ENCODE data around the gene PHF10.
A peak's percentile ranks its signal among the peaks of the same experiment; 100 is the strongest.
"Not testable (repeated sequence)": the region's sequence is repeated elsewhere in the genome, so short reads cannot be mapped to it uniquely, and the experiment has no call there.

The PHF10 gene

GRCh38 chr6:169722362-169723199 lies 1.7 kb downstream of the PHF10 start:
- DNase-seq = peak; percentile 6

GRCh38 chr6:169720207-169720855 lies 4.0 kb downstream of the PHF10 start:
- DNase-seq = no peak

GRCh38 chr6:169719117-169719516 lies 5.2 kb downstream of the PHF10 start:
- DNase-seq = no peak

GRCh38 chr6:169714595-169714994 lies 9.7 kb downstream of the PHF10 start:
- DNase-seq = no peak

DNA sequence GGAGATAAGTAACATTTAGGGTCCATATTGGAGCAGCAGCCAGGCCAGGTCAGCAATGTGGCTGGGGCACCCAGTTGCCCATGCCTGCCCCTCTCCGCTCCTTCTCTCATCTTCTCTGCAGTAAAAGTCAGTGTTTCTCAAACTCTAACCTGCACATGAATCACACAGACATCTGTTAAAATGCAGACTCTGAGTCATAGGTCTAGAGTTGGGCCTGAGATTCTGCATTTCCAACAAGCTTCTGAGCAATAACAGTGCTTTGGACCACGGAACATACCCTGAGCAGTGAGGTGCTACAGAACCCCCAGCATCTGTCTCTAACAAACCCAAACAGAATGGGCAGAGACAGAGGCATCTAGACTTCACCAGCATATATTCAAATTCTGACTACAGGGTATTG lies 10.1 kb downstream of the PHF10 start:
- no peak for DNase-seq

GRCh38 chr6:169710009-169710408 lies 14.3 kb downstream of the PHF10 start:
- no peak for DNase-seq

GRCh38 chr6:169709293-169709692 lies 15.0 kb downstream of the PHF10 start:
- DNase-seq = no peak

GRCh38 chr6:169707772-169708171 lies 16.5 kb downstream of the PHF10 start:
- DNase-seq = no peak

DNA sequence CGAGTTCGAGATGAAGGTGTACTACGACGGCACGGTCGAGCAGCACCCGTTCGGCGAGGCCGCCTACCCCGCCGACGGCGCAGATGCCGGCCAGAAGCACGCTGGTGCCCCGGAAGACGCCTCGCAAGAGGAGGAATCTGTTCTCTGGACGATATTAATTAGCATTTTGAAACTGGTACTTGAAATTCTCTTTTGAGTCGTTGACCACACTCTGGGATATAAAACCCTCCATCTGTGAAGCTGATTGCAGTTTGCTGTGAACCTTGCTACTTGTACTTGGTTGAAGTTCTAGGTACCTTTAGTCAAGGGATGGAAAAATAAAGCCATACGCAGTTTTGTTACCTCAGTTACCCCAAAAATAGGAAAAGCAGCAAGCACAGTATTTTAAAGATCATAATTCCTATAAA lies 21.5 kb downstream of the PHF10 start:
- no peak for DNase-seq

DNA sequence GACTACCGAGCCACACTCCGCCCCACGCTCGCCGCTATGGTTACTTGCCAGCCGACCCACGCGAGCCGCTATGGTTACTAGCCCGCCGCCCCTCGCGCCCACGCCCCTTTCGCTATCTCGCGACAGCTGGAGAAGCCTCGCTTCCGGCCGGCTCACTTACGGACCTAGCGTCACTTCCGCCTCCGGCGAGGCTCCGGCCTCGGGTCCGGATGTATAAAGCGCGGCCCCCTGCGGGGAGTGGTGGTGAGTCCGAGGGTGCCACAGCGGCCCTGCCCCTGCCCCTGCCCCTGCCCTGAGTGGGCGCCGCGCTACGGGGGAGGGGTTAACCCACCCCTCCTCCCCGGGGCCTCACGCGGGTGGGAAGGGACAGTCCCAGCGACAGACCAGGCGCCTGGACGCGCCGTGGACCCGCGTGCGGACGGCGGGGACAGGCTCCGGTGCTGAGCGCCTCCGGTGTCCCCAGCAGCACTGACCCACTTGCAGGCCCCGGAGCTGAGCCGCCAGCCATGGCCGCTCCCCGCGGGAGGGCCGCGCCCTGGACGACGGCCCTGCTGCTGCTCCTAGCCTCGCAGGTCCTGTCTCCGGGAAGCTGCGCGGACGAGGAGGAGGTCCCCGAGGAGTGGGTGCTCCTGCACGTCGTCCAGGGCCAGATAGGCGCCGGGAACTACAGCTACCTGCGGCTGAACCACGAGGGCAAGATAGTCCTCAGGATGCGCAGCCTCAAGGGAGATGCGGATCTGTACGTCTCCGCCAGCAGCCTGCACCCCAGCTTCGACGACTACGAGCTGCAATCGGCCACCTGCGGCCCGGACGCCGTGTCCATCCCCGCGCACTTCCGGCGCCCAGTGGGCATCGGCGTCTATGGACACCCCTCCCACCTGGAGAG lies 22.1 kb downstream of the PHF10 start, which contains the start of the genes C6orf120 and WDR27:
C6orf120 (plus strand) TSS at position 173 of the 886 bp plus-strand sequence; CDS start at position 507, 334 bp downstream.
WDR27 (minus strand) TSS at position 76 of the 886 bp plus-strand sequence. CDS start 13,024 bp downstream, outside the sequence.
- DNase-seq = peak; percentile 93

DNA sequence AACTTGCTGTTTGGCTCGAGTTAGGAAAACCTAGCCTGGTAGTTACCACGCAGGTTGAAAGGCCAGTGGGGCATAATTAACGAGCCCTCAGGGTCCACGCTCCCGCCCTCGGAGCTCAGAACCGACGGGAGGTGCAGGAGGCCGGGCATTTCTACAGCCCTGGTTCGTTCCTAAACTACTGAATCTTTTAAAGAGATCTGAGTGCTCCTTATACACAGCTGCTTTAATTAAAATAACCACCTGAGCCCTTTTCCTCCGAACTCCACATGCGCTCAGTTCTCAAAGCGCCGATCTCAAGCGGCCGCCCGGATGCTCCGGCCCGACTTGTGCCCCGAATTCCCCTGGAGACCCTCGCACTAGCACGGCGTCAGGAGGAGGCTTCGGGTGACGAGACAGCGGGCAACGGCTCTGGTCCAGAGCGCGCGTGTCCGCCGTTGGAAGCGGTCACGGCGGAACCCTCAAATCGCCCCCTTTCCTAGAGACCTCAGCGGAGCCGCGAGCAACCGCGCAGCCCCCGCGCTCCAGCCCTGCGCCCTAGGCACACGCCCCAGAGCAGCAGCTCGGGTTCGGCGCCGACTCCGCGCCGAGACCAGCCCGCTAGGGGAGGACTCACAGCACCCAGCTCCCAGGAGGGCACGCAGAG lies 22.9 kb downstream of the PHF10 start:
- DNase-seq = no peak

DNA sequence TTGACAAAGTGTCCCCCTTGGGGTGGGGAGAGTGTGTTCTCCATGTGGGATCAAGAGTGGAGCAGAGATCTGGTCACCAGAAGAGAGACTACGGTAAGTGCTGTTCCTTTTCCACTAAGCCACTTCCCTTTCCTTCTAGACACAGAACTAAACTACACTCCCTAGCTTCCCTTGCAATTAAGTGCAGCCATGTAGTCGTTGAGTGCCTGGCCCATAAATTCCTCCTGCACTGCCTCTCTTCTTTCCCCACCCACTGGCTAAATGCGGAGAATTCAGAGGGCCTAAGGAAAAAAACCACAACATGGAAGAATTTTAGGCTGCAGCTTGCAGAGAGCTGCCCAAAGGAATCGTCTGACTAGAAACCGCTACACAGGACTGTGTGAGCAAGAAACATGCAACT lies 24.0 kb downstream of the PHF10 start:
- no peak for DNase-seq

GRCh38 chr6:169697115-169697514 lies 27.2 kb downstream of the PHF10 start:
- not testable (repeated sequence) for DNase-seq

DNA sequence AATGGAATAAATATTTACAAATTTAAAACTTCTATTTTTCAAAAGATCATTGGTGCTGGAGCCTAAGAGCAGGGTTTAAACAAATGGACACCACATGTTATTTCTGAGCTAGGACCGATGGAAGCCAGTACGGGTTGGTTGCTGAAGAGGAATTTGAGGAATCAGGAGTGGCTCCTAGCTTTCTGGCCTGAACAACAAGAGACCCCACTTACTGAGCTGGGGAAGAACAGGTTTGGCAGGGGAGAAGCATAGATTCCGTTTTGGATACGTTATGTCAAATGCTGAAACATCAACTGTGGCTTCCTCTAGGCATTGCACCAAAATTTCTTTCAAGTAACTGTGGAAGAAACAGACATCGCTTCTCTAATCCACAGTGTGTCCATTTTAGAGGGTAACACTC lies 29.2 kb downstream of the PHF10 start:
- DNase-seq = no peak

- DNase-seq = no peak
These were observed 31.8 kb downstream of the PHF10 start for GRCh38 chr6:169692516-169692915.

DNA sequence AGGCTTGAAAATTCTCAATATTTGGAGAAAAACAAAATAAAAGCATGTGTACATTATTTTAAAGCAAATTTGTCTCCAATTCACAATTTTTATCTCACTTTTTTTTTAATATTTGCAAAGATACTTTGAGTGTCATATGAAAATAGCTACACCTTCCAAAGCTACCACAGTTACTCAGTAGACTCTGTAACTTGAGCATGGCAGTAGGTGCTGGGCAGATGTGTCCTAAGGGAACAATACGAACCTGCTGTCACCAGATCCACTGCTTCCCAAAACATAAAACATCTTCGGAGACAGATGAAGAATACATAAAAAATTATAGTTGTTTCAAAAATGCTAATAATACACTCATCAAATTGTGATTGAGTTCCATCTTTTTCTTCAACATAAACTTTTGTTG lies 33.0 kb downstream of the PHF10 start:
- DNase-seq = no peak

DNA sequence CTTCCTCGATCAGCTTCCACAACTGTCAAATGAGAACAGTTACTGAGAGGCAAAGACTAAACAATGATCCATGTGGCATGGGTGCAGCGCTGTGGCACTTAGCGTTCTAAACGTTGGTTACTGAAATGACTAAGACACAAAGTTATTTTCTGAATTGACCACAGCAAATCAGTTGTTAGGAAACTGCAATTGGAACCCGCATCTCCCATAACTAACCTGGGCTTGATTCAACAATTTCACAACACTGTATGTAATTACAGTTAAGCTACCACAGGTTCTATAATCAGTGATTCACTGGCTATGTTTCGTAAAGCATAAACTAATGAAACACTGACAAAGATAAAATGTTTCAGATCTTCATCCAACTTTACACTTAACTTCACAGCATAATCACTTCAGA lies 35.0 kb downstream of the PHF10 start:
- DNase-seq = no peak

DNA sequence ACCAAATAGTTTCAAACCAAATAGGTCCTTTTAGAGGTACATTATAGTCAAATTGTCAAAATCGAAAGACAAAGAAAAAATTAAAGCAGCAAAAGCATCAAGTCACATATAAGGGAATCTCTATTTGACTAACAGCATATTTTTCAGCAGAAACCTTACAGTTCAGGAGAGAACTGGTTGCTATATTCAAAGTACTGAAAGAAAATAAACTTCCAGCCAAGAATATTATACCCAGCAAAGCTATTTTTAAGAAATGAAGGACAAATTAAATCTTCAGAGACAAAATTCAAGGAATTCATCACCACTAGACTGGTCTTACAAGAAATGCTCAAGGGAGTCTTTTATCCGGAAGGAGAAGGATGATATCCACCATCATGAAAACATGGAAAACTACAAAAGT lies 38.4 kb downstream of the PHF10 start:
- no peak for DNase-seq

DNA sequence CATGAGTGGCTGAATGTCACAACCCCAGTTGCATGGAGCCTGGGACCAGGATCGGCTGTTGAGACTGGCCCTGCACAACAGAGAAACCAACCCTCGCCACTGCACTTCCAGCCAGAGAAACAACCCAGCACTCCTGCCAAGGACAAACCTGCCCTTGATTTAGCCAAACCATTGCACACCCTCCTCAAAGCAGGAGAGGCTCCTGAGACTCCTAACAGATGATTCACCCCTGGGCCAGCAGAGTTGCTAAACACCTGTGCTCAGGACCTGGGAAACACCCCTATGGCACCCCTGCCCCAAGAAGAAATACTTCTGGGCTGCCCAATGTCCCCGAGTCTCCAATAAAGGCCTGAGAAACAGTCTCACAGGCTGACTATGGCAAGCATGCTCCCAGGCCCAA lies 40.2 kb downstream of the PHF10 start:
- no peak for DNase-seq

DNA sequence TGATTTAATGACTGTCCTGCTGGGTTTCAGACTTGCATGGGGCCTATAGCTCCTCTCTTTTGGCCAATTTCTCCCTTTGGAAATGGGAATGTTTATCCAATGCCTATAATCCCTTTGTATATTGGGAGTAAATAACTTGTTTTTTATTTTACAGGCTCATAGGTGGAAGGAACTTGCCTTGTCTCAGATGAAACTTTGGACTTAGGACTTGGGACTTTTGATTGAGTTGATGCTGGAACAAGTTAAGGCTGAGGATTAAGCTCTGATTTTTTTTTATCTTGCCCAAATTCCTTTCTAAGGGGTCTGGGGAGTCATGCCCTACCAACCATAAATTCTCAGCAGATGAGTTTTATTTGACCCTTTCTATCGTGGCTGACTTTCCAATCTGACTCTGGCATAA lies 46.0 kb downstream of the PHF10 start:
- no peak for DNase-seq

GRCh38 chr6:169677096-169677495 lies 47.2 kb downstream of the PHF10 start:
- no peak for DNase-seq

- no peak for DNase-seq
These were observed 49.3 kb downstream of the PHF10 start for GRCh38 chr6:169675011-169675410.

DNA sequence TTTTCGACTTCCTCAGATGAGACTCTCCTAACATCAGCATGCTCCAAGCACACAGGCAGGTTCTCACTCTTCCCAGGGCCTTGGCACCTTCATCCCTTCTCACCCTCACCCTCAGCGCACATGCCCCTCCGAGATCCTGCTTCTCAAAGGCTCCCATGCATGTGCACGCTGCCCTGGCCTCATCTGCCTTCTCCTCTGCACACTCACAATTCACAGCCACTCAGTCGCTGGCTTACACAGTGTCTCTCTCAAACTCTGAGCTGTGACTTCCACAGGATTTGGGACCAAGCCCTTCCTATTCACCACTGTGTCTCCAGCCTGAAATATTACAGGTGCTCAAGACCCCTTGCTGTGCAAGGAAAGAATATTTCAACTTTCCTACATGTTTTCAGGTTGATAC lies 52.7 kb downstream of the PHF10 start:
- DNase-seq = no peak

All from effector CD8-positive, alpha-beta T cell (primary cell).